Measurements from ENCODE around the gene ADAM10.

The ADAM10 gene

GRCh38 chr15:58788056-58788710 is 38.7 kb upstream of the ADAM10 start:
- no peaks in the 10 kb centered on the region for H3K36me3 ChIP-seq (ENCODE audit: insufficient read depth)
- TF ChIP-seq, protein P1, sequence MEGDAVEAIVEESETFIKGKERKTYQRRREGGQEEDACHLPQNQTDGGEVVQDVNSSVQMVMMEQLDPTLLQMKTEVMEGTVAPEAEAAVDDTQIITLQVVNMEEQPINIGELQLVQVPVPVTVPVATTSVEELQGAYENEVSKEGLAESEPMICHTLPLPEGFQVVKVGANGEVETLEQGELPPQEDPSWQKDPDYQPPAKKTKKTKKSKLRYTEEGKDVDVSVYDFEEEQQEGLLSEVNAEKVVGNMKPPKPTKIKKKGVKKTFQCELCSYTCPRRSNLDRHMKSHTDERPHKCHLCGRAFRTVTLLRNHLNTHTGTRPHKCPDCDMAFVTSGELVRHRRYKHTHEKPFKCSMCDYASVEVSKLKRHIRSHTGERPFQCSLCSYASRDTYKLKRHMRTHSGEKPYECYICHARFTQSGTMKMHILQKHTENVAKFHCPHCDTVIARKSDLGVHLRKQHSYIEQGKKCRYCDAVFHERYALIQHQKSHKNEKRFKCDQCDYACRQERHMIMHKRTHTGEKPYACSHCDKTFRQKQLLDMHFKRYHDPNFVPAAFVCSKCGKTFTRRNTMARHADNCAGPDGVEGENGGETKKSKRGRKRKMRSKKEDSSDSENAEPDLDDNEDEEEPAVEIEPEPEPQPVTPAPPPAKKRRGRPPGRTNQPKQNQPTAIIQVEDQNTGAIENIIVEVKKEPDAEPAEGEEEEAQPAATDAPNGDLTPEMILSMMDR (conservative IDR thresholded peaks at IDR 0.05; ENCODE audit: low read depth, low read length): no peak
- no peak overlapping the region for H3K27ac ChIP-seq
- H3K4me1 ChIP-seq (ENCODE audit: low read depth, poor library complexity, severe bottlenecking): no peaks in the 10 kb centered on the region
- H3K4me3 ChIP-seq (IDR thresholded peaks at IDR 0.05; ENCODE audit: insufficient read depth, low read depth, low read length): no peak overlapping the region
- no peak overlapping the region for H3K4me2 ChIP-seq
- no peak overlapping the region for H2AFZ ChIP-seq (ENCODE audit: low read depth)
- H3K79me2 ChIP-seq (ENCODE audit: insufficient read depth, low read depth): no peaks in the 10 kb centered on the region; the same call in 1 of the 2 replicates
- H3K9ac ChIP-seq: no peak overlapping the region
- no peaks in the 10 kb centered on the region for H4K20me1 ChIP-seq (ENCODE audit: insufficient read depth)
- H3K27me3 ChIP-seq (ENCODE audit: insufficient read depth, low read depth): no peaks in the 10 kb centered on the region

DNA sequence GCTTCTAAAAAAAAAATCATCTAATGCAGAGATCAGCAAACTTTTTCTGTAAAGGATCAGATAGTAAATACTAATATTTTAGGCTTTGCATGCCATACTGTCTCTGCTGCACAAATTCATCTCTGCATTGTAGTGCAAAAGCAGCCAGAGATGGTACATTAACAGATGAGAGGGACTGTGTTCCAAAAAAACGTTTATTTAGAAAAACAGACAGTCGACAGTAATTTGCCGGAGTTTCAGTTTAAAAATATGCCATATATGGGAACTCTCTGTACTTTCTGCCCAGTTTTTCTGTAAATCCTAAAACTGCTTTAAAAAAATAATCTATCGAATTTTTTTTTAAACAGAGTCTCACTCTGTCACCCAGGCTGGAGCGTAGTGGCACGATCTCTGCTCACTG is 35.8 kb upstream of the ADAM10 start:
- Histone ChIP-seq H3K4me3 (IDR thresholded peaks at IDR 0.05; ENCODE audit: insufficient read depth, low read depth, low read length) (no peak overlapping the region), H3K27me3 (ENCODE audit: insufficient read depth, low read depth) (no peaks in the 10 kb centered on the region), H3K4me1 (ENCODE audit: low read depth, poor library complexity, severe bottlenecking) (no peaks in the 10 kb centered on the region), H3K4me2 (no peak overlapping the region), H3K36me3 (ENCODE audit: insufficient read depth) (no peaks in the 10 kb centered on the region; the same call in 1 of the 2 replicates), H4K20me1 (ENCODE audit: insufficient read depth) (no peaks in the 10 kb centered on the region), H3K79me2 (ENCODE audit: insufficient read depth, low read depth) (no peaks in the 10 kb centered on the region; the same call in 1 of the 2 replicates), H3K9ac (no peak overlapping the region), H3K27ac (no peak overlapping the region), H2AFZ (ENCODE audit: low read depth) (no peak overlapping the region)
- TF ChIP-seq, protein P1 (conservative IDR thresholded peaks at IDR 0.05; ENCODE audit: low read depth, low read length): no peak

- TF ChIP-seq, protein P1 (conservative IDR thresholded peaks at IDR 0.05; ENCODE audit: low read depth, low read length): no peak
- Histone ChIP-seq H3K4me3 (IDR thresholded peaks at IDR 0.05; ENCODE audit: insufficient read depth, low read depth, low read length) (no peak overlapping the region), H3K4me1 (ENCODE audit: low read depth, poor library complexity, severe bottlenecking) (peaks cover 41% of the 10 kb centered on the region), H3K27me3 (ENCODE audit: insufficient read depth, low read depth) (no peaks in the 10 kb centered on the region), H3K4me2 (no peak overlapping the region), H3K9ac (no peak overlapping the region), H4K20me1 (ENCODE audit: insufficient read depth) (no peaks in the 10 kb centered on the region), H3K79me2 (ENCODE audit: insufficient read depth, low read depth) (peaks cover 32% of the 10 kb centered on the region; the same call in 1 of the 2 replicates), H2AFZ (ENCODE audit: low read depth) (no peak overlapping the region), H3K27ac (no peak overlapping the region), H3K36me3 (ENCODE audit: insufficient read depth) (no peaks in the 10 kb centered on the region; the same call in 1 of the 2 replicates)
Measured at GRCh38 chr15:58779554-58779953, 30.0 kb upstream of the ADAM10 start.

DNA sequence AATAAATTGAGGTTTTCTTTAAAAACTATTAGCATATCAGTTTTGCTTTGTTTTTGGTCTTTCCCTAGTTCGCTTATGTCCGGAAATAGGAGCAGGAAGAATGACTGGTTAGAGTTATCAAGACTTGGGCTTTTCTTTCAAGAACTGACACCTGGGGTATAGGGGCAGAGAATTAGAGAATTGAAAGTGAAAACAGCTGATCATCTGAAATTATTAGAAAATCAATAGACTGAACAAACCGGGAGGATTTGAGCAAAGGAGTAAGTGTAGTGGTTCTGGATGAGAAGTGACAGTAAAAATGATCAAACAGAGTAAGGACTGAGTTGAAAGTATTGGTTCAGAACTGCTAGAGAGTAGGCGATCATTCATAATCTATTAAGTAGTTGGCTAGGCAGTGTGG is 27.6 kb upstream of the ADAM10 start:
- TF ChIP-seq, protein P1 (conservative IDR thresholded peaks at IDR 0.05; ENCODE audit: low read depth, low read length): no peak
- no peak overlapping the region for H2AFZ ChIP-seq (ENCODE audit: low read depth)
- peak overlapping the region; percentile 60 for H3K27ac ChIP-seq
- H3K4me3 ChIP-seq (IDR thresholded peaks at IDR 0.05; ENCODE audit: insufficient read depth, low read depth, low read length): no peak overlapping the region
- H3K27me3 ChIP-seq (ENCODE audit: insufficient read depth, low read depth): no peaks in the 10 kb centered on the region
- no peaks in the 10 kb centered on the region for H4K20me1 ChIP-seq (ENCODE audit: insufficient read depth)
- H3K36me3 ChIP-seq (ENCODE audit: insufficient read depth): no peaks in the 10 kb centered on the region; the same call in 1 of the 2 replicates
- no peak overlapping the region for H3K9ac ChIP-seq
- peak overlapping the region; percentile 95 for H3K4me2 ChIP-seq
- peaks cover 60% of the 10 kb centered on the region for H3K4me1 ChIP-seq (ENCODE audit: low read depth, poor library complexity, severe bottlenecking)
- peaks cover 56% of the 10 kb centered on the region for H3K79me2 ChIP-seq (ENCODE audit: insufficient read depth, low read depth)

Measured in KMS-11 (cell line).